HG02884 (cell line): ENCODE measurements around the gene PRPF6.

Experiments
- ATAC-seq: cut with Tn5 transposase; IDR thresholded peaks from one replicate; pipeline ENCODE4 v1.9.1; 2021; ENCODE audit warnings: mild to moderate bottlenecking, moderate library complexity; ENCODE audit not compliant: unreplicated experiment

The PRPF6 gene

GRCh38 chr20:63980806-63981728, at the start of gene PRPF6:
Gene PRPF6 (plus strand): TSS chr20:63981132. CDS start chr20:63981246, 114 bp downstream.
- peak; percentile 45 for ATAC-seq

- ATAC-seq = no peak
Observed at GRCh38 chr20:63931735-63932134, 49.2 kb upstream of the PRPF6 start.

GRCh38 chr20:63932606-63933160, 48.2 kb upstream of the PRPF6 start:
- no peak for ATAC-seq

GRCh38 chr20:63933646-63934045, 47.3 kb upstream of the PRPF6 start:
- no peak for ATAC-seq

- ATAC-seq = no peak
Observed at GRCh38 chr20:63934271-63935068, 46.5 kb upstream of the PRPF6 start.

GRCh38 chr20:63935447-63935846, 45.5 kb upstream of the PRPF6 start:
- ATAC-seq = no peak

- no peak for ATAC-seq
Observed at GRCh38 chr20:63937596-63937995, 43.3 kb upstream of the PRPF6 start.

- ATAC-seq = no peak
Observed at GRCh38 chr20:63939061-63939935, 41.6 kb upstream of the PRPF6 start.

GRCh38 chr20:63940071-63940471, 40.9 kb upstream of the PRPF6 start:
- ATAC-seq = no peak

- ATAC-seq = no peak
Observed at GRCh38 chr20:63940472-63941266, 40.3 kb upstream of the PRPF6 start.

- ATAC-seq = no peak
Observed at GRCh38 chr20:63941282-63942081, 39.5 kb upstream of the PRPF6 start.

GRCh38 chr20:63942250-63942951, 38.5 kb upstream of the PRPF6 start:
- ATAC-seq = no peak

- no peak for ATAC-seq
Observed at GRCh38 chr20:63942969-63943807, 37.7 kb upstream of the PRPF6 start.

GRCh38 chr20:63943808-63944077, 37.2 kb upstream of the PRPF6 start:
- no peak for ATAC-seq

- ATAC-seq = no peak
Observed at GRCh38 chr20:63944078-63944941, 36.6 kb upstream of the PRPF6 start.

- no peak for ATAC-seq
Observed at GRCh38 chr20:63945031-63945658, 35.8 kb upstream of the PRPF6 start.
